ENCODE results near the gene SH3GL2.
"Not testable (repeated sequence)": the region's sequence is repeated elsewhere in the genome, so short reads cannot be mapped to it uniquely, and the experiment has no call there.

The SH3GL2 gene

GRCh38 chr9:17751486-17751885 is 172.6 kb downstream of the SH3GL2 start:
- H3K4me3 ChIP-seq (ENCODE audit: low read length), result no peak overlapping the region
- no peak for DNase-seq (ENCODE audit: low read depth)
- TF ChIP-seq CTCF (conservative IDR thresholded peaks at IDR 0.05; ENCODE audit: low read depth, low read length), result no peak

- no peak for DNase-seq (ENCODE audit: low read depth)
- H3K4me3 ChIP-seq (ENCODE audit: low read length), result no peak overlapping the region
- no peak for TF ChIP-seq CTCF (conservative IDR thresholded peaks at IDR 0.05; ENCODE audit: low read depth, low read length)
Measured at GRCh38 chr9:17752021-17752420, 173.2 kb downstream of the SH3GL2 start.

- no peak for TF ChIP-seq CTCF (conservative IDR thresholded peaks at IDR 0.05; ENCODE audit: low read depth, low read length)
- DNase-seq (ENCODE audit: low read depth), result no peak
- H3K4me3 ChIP-seq (ENCODE audit: low read length), result no peak overlapping the region
Measured at GRCh38 chr9:17757816-17758215, 178.9 kb downstream of the SH3GL2 start.

GRCh38 chr9:17760250-17760649 is 181.4 kb downstream of the SH3GL2 start:
- DNase-seq (ENCODE audit: low read depth), result no peak
- H3K4me3 ChIP-seq (ENCODE audit: low read length), result no peak overlapping the region
- no peak for TF ChIP-seq CTCF (conservative IDR thresholded peaks at IDR 0.05; ENCODE audit: low read depth, low read length)

- H3K4me3 ChIP-seq (ENCODE audit: low read length), result no peak overlapping the region
- no peak for TF ChIP-seq CTCF (conservative IDR thresholded peaks at IDR 0.05; ENCODE audit: low read depth, low read length)
- no peak for DNase-seq (ENCODE audit: low read depth)
Measured at GRCh38 chr9:17761984-17762676, 183.3 kb downstream of the SH3GL2 start.

GRCh38 chr9:17764306-17764705 is 185.4 kb downstream of the SH3GL2 start:
- TF ChIP-seq CTCF (conservative IDR thresholded peaks at IDR 0.05; ENCODE audit: low read depth, low read length), result no peak
- DNase-seq (ENCODE audit: low read depth), result no peak
- no peak overlapping the region for H3K4me3 ChIP-seq (ENCODE audit: low read length)

GRCh38 chr9:17765131-17765530 is 186.3 kb downstream of the SH3GL2 start:
- DNase-seq (ENCODE audit: low read depth), result not testable (repeated sequence)

More at GRCh38 chr9:17765131-17765530, 186.3 kb downstream of the SH3GL2 start:
- not testable (repeated sequence) for H3K4me3 ChIP-seq (ENCODE audit: low read length)

Data from retinal pigment epithelial cell (primary cell).